Stimulated activated CD8-positive, alpha-beta memory T cell treated with anti-CD3 and anti-CD28 coated beads, Interleukin-15, amount 100 ng/mL, for 24 hours (primary cell): Measurements from ENCODE around the gene MBD3L2B.
A peak's percentile ranks its signal among the peaks of the same experiment; 100 is the strongest.
"Not testable (repeated sequence)": the region's sequence is repeated elsewhere in the genome, so short reads cannot be mapped to it uniquely, and the experiment has no call there.

ENCODE experiments used
- DNase-seq: peaks from one replicate; pipeline ENCODE4 v3.0.0-alpha.2; 2020; ENCODE audit warnings: low read depth

MBD3L2B gene

DNA sequence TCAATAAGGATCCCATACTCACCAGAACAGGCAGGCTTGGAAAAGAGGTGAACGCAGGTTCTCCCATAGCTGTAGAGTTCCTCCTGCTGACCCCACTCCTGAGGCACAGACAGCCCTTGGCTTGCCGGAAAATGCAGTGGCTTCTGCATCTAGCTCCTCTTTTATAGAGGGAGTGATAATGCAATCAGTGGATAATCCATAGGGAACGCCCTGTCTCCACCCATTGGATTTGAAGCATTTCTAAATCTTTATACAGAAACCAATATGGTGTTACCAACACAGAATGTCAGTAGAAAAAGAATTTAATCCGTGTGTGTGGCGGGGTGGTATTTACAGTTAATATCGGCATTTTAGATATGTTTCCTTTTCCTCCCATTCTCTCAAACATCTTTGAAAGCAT lies at the start of gene MBD3L2B:
Gene MBD3L2B (minus strand): TSS at position 101 of the 400 bp plus-strand sequence. CDS start 34 bp downstream, at position 67.
- not testable (repeated sequence) for DNase-seq

DNA sequence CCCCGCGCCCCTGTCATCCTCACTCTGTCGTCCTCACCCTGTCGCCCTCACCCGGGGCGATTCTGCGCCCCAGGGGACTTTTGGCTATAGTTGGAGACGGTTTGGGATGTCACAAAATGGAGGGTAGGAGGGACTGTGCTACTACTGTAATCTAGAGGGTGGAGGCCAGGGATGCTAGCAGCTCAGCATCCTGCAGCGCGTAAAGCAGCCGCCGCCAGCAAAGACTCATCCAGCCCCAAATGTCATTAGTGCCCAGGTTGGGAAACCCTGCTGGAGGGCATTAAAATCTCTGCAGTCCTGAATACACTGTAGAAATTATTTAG lies 48.6 kb upstream of the MBD3L2B start:
- no peak for DNase-seq

DNA sequence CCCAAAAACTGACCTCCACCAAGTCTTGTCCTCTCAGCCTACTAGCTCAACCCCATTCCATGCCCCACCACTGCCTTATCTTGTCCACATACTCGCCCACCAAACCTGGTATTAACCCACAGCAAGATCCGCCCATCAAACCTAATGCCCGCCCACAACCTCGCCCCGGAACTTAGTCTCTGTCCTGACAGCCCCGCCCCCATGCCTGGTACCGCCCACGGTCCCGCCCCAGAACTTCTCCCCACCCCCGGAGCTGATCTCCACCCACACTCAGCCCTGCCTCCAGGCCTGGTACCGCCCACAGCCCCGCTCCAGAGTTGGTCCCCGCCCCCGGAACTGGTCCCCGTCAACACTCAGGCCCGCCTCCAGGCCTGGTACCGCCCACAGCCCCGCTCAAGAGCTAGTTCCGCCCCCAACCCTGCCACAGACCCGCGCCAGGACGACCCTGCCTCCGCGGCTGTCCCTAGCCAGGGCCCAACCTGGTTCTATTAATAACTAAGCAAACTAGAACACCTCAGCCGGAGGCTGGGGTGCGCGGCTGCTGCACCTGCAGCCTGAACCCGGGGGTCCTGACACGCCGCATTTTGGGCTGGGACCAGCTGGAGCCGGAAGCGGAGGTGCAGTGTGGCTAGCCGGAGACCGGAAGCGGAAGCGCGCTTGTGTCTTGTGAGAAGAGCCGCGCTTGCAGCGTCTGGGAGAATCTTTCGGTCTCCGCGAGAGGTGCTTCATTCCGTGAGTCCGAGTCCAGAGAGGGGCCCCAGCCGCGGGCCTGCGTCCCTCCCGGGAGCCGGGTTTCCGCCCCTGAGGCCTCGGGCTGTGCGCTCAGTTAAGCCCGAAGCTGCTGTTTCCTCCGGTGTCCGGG lies 48.0 kb upstream of the MBD3L2B start, which contains the start of gene ZNF557:
Gene ZNF557 (plus strand): TSS at position 662 of the 862 bp plus-strand sequence. CDS start 5,372 bp downstream, outside the sequence.
- DNase-seq: peak; percentile 94

- DNase-seq: no peak
Measured at GRCh38 chr19:7068599-7068998, 47.4 kb upstream of the MBD3L2B start.

- no peak for DNase-seq
Measured at GRCh38 chr19:7067716-7068115, 46.5 kb upstream of the MBD3L2B start.

DNA sequence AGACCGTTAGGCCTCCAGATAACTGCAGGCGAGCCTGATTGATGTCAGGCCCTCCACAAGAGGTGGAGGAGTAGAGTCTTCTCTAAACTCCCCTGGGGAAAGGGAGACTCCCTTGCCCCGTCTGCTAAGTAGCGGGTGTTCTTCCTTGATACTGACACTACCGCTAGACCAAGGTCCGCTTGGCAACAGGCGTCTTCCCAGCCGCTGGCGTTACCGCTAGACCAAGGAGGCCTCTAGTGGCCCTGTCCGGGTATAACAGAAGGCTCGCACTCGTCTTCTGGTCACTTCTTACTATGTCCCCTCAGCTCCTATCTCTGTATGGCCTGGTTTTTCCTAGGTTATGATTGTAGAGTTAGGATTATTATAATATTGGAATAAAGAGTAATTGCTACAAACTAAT lies 45.9 kb upstream of the MBD3L2B start:
- not testable (repeated sequence) for DNase-seq

- DNase-seq: no peak
Measured at GRCh38 chr19:7063764-7064418, 42.7 kb upstream of the MBD3L2B start.

- no peak for DNase-seq
Measured at GRCh38 chr19:7063339-7063738, 42.1 kb upstream of the MBD3L2B start.

- DNase-seq: not testable (repeated sequence)
Measured at GRCh38 chr19:7059977-7060376, 38.7 kb upstream of the MBD3L2B start.

- DNase-seq: not testable (repeated sequence)
Measured at GRCh38 chr19:7058576-7058975, 37.3 kb upstream of the MBD3L2B start, which contains the start of gene MBD3L3. Gene MBD3L3, minus strand, starts transcription at chr19:7058676. Its CDS starts 71 bp downstream, at chr19:7058605.

GRCh38 chr19:7056371-7056770 lies 35.1 kb upstream of the MBD3L2B start:
- DNase-seq: not testable (repeated sequence)

DNA sequence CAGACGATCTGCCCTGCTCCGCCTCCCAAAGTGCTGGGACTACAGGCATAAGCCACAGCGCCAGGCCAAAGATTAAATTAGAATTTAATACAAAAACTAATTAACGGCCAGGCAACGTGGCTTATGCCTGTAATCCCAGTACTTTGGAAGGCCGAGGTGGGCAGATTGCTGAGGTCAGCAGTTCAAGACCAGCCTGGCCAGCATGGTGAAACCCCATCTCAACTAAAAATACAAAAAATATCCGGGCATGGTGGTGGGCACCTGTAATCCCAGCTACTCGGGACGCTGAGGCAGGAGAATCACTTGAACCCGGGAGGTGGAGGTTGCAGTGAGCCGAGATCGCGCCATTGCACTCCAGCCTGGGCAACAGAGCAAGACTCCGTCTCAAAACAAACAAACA lies 34.4 kb upstream of the MBD3L2B start:
- not testable (repeated sequence) for DNase-seq

DNA sequence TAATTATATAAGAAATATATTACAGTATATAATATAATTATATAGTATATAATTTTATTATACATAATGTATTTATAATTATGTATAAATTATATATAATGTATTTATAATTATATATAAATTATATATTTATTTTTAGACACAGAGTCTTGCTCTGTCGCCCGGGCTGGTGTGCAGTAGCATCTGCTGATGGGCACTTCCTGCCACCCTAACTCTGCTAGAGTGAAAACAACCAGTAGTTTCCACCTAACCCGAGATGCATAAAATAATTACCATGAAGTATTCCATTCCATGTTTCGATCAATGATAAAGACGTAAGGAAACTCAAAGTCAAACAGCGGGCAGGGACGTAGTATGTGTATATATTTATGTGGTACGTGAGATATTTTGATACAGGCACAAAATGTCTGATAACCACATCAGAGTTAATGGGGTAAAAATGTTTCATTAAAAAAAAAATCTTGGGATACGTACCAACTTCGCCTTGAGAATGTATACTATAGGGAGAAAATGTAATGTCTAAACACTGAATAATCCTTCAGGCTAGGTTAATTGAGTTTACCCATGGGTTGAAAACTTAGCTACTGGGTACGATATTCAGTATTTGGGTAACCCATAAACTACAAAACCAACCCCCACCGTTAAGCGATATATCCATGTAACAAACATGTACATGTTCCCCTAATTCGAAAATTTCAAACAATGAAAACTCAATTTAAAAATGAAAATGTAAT lies 33.6 kb upstream of the MBD3L2B start:
- DNase-seq: not testable (repeated sequence)

- not testable (repeated sequence) for DNase-seq
Measured at GRCh38 chr19:7052896-7053295, 31.7 kb upstream of the MBD3L2B start.

DNA sequence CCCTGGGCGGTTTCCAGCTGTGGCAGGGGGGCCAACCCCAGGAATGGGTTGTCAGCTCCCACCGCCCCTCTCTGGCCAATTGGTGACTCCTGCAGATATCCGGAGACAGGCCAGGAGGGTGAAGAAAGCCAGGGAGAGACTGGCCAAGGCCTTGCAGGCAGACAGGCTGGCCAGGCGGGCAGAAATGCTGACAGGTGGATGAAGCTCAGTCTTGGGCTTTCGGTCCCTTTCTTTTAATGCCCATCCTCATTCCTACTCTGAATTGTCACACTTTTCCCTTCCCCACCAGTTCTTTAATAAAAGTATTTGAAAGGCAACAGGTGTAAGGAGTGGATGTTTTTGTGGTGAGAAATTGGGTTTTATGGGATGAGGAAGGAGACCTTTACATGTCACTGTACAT lies 30.2 kb upstream of the MBD3L2B start:
- not testable (repeated sequence) for DNase-seq

GRCh38 chr19:7049021-7049420 lies 27.8 kb upstream of the MBD3L2B start, which contains the start of gene MBD3L2:
Gene MBD3L2, plus strand, starts transcription at chr19:7049321. Its CDS starts 53 bp downstream, at chr19:7049374.
- DNase-seq: not testable (repeated sequence)

DNA sequence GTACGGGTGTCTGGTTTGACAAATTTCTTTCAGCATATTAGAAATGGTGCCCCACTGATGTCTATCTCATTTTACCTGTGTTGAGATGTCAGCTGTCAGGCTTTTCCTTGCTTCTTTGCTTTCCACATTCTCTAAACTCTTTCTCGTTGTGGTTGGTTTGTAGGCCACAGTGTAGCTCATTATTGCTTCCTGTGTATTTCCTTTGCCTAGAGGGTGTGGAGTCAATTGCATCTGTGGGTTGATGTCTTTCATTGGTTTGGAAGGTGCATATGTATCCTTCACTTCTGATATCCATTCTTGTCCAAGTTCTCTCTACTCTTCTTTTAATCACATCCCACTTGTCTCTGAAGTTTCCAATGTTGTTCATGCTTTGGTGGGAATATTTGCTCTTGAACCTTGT lies 20.3 kb upstream of the MBD3L2B start:
- DNase-seq: not testable (repeated sequence)

GRCh38 chr19:7040079-7040478 lies 18.8 kb upstream of the MBD3L2B start, which contains the start of gene MBD3L4:
Gene MBD3L4, minus strand, starts transcription at chr19:7040179. Its CDS starts 35 bp downstream, at chr19:7040144.
- DNase-seq: not testable (repeated sequence)

GRCh38 chr19:7030278-7030677 lies 9.0 kb upstream of the MBD3L2B start, which contains the start of gene MBD3L5:
Gene MBD3L5, plus strand, starts transcription at chr19:7030578. Its CDS starts 34 bp downstream, at chr19:7030612.
- DNase-seq: not testable (repeated sequence)

DNA sequence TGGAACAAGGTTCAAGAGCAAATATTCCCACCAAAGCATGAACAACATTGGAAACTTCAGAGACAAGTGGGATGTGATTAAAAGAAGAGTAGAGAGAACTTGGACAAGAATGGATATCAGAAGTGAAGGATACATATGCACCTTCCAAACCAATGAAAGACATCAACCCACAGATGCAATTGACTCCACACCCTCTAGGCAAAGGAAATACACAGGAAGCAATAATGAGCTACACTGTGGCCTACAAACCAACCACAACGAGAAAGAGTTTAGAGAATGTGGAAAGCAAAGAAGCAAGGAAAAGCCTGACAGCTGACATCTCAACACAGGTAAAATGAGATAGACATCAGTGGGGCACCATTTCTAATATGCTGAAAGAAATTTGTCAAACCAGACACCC lies 7.6 kb upstream of the MBD3L2B start:
- DNase-seq: not testable (repeated sequence)

DNA sequence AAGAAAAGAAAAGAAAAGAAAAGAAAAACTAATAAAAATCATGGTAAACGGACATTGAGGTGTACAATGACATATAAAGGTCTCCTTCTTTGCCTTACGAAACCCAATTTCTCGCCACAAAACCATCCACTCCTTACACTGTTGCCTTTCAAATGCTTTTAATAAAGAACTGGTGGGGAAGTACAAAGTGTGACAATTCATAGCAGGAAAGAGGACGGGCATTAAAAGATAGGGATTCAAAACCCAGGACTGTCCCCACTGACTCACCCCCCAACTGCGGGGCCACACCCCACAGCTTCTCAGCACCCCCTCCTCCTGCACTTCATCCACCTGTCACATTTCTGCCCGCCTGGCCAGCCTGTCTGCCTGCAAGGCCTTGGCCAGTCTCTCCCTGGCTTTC lies 2.4 kb downstream of the MBD3L2B start:
- DNase-seq: no peak

GRCh38 chr19:7013678-7014077 lies 7.6 kb downstream of the MBD3L2B start:
- no peak for DNase-seq
